Parathyroid adenoma (tissue), 2 donors: ENCODE results near the gene CALR3.

Experiments
- H2AFZ ChIP-seq: fragments of 300-600 bp; sonication (generic); one replicate; pipeline ENCODE4 v1.7.0; 2017; ENCODE audit warnings: antibody characterized with exemption, mild to moderate bottlenecking
- H3K27ac ChIP-seq: fragments of 300-600 bp; sonication (generic); one replicate; pipeline ENCODE4 v1.7.0; 2017
- H3K27me3 ChIP-seq: fragments of 300-600 bp; sonication (generic); one replicate; pipeline ENCODE4 v1.7.0; 2017; ENCODE audit warnings: low read length; ENCODE audit not compliant: control insufficient read depth, insufficient read depth
- H3K36me3 ChIP-seq: fragments of 300-600 bp; sonication (generic); one replicate; pipeline ENCODE4 v1.7.0; 2017; ENCODE audit warnings: low read length; ENCODE audit not compliant: control insufficient read depth, insufficient read depth
- H3K4me1 ChIP-seq: fragments of 300-600 bp; sonication (generic); one replicate; pipeline ENCODE4 v1.7.0; 2017; ENCODE audit warnings: control low read depth
- H3K4me2 ChIP-seq: fragments of 300-600 bp; sonication (generic); one replicate; pipeline ENCODE4 v1.7.0; 2017; ENCODE audit warnings: low read length
- H3K4me3 ChIP-seq: fragments of 300-600 bp; sonication (generic); one replicate; pipeline ENCODE4 v1.7.0; 2017; ENCODE audit warnings: low read depth, low read length
- H3K79me2 ChIP-seq: fragments of 300-600 bp; sonication (generic); one replicate; pipeline ENCODE4 v1.7.0; 2017; ENCODE audit warnings: control low read depth
- H3K9ac ChIP-seq: fragments of 300-600 bp; sonication (generic); one replicate; pipeline ENCODE4 v1.7.0; 2017; ENCODE audit warnings: mild to moderate bottlenecking
- H3K9me3 ChIP-seq: fragments of 300-600 bp; sonication (generic); one replicate; pipeline ENCODE4 v1.7.0; 2017; ENCODE audit warnings: low read length; ENCODE audit not compliant: control insufficient read depth
- TF ChIP-seq, protein P1 (sequence below): fragments of 300-600 bp; sonication (generic); IDR thresholded peaks from one replicate; pipeline ENCODE4 v1.7.0; 2017; ENCODE audit warnings: antibody characterized with exemption, mild to moderate bottlenecking
- donor health status: primary hyperparathyroidism.

CALR3 gene

DNA sequence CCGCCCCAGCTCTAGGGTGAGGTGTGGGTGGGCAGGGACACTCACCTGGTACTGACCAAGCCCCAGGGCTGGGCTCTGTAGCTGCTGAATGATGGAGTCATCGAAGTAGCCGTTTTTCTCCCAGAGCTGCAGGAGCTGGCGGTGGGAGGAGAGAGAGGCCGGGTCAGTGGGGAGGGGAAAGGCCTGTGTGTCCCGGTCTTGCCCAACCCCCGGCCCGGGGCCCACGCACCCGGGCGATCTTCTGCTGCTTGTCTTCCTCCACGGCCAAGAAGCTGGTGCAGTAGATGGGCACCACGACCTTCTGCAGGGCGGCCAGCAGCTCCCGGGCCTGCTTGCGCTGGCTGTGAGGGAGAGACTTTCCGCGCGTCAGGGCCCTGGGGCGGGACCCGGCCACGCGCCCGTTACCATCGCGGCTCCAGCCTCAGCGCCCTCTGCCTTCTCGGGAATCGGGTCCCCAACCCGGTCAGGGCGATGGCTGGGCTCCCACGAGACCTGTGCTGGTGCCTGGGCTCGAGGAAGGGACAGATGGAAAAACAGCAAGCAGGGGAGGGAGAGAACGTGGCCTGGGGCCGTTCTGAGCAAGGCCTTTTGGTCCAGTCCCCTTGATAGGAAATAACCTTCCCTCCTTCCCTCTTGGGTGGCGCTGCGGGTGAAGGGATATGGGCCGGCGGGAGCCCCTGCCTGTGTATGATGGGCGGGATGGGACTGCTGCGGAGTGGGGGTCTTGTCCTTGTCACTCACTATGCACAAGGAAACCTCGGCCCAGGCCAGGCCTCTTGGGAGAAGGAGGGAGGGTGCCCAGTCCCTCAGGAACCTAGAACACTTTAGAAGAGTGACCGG lies 34.8 kb upstream of the CALR3 start:
- H3K4me3 ChIP-seq, result no peak overlapping the region
- H2AFZ ChIP-seq, result no peak overlapping the region
- no peak overlapping the region for H3K27ac ChIP-seq
- H3K9ac ChIP-seq, result no peak overlapping the region
- peaks cover 3% of the 10 kb centered on the region for H3K79me2 ChIP-seq
- H3K4me1 ChIP-seq, result peaks cover 3% of the 10 kb centered on the region
- TF ChIP-seq, protein P1, sequence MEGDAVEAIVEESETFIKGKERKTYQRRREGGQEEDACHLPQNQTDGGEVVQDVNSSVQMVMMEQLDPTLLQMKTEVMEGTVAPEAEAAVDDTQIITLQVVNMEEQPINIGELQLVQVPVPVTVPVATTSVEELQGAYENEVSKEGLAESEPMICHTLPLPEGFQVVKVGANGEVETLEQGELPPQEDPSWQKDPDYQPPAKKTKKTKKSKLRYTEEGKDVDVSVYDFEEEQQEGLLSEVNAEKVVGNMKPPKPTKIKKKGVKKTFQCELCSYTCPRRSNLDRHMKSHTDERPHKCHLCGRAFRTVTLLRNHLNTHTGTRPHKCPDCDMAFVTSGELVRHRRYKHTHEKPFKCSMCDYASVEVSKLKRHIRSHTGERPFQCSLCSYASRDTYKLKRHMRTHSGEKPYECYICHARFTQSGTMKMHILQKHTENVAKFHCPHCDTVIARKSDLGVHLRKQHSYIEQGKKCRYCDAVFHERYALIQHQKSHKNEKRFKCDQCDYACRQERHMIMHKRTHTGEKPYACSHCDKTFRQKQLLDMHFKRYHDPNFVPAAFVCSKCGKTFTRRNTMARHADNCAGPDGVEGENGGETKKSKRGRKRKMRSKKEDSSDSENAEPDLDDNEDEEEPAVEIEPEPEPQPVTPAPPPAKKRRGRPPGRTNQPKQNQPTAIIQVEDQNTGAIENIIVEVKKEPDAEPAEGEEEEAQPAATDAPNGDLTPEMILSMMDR, result no peak
- H3K4me2 ChIP-seq, result no peak overlapping the region
- H3K27me3 ChIP-seq, result no peaks in the 10 kb centered on the region
- no peaks in the 10 kb centered on the region for H3K9me3 ChIP-seq
- H3K36me3 ChIP-seq, result no peaks in the 10 kb centered on the region

DNA sequence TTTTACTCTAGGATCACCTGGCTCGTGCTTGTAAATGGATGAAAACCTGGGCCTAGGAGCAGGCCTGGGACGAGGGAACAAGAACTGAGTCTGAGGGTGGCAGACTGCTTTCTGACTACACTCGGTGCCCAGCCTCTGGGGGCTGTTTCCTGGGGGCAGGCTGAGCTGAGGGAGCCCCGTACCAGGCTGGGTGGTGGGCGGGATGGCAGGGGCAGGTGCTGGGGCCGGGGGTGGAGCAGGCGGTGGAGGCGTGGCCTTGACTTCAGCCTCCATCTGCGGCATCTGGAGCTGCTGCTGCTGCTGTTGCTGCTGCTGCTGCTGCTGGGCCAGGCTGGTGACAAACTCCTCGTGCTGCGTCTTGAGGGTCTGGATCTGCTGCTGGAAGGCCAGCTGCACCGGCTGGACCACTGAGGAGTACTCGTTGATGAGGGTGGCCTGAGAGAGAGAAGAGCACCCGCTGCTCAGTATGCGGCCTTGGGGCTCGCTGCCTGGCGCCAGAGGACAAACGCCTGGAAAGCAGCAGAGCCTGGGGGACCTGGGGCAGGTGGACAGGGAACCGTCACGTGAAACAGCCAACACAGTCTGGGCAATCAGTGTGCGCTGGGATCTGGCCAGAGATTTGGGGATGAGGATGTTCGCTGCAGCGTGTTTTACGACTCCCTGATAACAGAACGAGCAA lies 33.6 kb upstream of the CALR3 start:
- TF ChIP-seq, protein P1, result no peak
- Histone ChIP-seq H3K27me3 (no peaks in the 10 kb centered on the region), H3K36me3 (no peaks in the 10 kb centered on the region), H2AFZ (no peak overlapping the region), H3K9ac (no peak overlapping the region), H3K4me1 (peaks cover 3% of the 10 kb centered on the region), H3K4me2 (no peak overlapping the region), H3K27ac (no peak overlapping the region), H3K9me3 (no peaks in the 10 kb centered on the region), H3K4me3 (no peak overlapping the region), H3K79me2 (no peaks in the 10 kb centered on the region)

DNA sequence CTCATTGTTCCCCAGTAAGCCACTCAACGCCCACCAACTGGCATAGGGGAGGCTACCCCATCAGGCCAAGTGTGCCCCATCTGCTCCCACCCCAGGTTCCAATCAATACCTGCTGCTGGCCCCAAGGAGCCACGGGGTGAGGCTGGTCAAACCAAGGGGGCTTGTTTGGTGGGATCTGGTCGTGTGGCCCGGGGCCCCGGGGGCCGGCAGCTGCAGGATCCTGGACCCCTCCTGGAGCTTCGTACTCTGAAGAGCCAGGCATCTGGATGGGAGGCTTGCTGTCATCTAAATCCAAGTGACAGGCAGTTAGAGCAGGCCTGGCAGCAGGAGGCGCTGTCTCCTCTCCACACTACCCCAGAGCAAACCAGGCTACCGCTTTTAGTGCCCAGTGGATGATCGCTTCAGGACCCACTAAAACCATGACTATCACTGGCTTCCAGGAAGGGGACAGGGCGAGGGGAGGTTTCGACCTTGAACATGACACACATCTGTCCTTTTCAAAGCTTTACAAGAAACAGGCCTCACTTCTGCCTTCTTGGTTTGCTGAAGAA lies 32.1 kb upstream of the CALR3 start:
- H3K27me3 ChIP-seq, result no peaks in the 10 kb centered on the region
- H3K4me2 ChIP-seq, result no peak overlapping the region
- H3K27ac ChIP-seq, result no peak overlapping the region
- H2AFZ ChIP-seq, result no peak overlapping the region
- TF ChIP-seq, protein P1, result no peak
- no peaks in the 10 kb centered on the region for H3K36me3 ChIP-seq
- peaks cover 3% of the 10 kb centered on the region for H3K4me1 ChIP-seq
- H3K9me3 ChIP-seq, result no peaks in the 10 kb centered on the region
- peaks cover 2% of the 10 kb centered on the region for H3K79me2 ChIP-seq
- no peak overlapping the region for H3K9ac ChIP-seq
- no peak overlapping the region for H3K4me3 ChIP-seq

DNA sequence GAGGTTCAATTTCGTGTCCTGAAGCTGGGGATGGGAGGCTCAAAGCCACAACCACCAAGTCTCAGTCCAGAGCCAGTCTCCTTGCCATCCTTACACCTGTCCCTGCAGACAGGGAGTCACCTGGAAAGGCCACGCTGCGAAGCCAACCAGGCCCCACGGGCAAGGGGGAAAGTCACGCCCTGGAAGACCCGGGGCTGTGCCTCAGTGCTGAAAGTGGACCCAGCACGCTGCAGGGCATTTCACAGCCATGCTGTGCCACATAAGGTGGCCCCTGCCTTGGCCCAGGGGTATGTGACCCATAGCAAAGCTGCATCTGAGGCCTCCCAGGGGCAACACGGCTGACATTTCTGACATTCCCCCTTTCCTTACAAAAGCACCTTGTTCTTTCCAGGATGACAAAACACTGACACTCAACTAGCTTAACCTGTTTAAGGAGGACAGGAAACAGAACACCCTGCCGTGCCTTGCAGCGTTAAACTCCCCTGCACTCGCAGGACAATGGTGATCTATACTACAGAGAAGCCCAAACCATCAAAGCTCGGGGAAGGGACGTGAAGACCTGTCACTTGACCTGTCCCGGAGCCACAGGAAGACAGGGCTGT lies 31.5 kb upstream of the CALR3 start:
- Histone ChIP-seq H3K4me3 (no peak overlapping the region), H3K27me3 (no peaks in the 10 kb centered on the region), H3K4me1 (peaks cover 3% of the 10 kb centered on the region), H3K27ac (no peak overlapping the region), H3K79me2 (peaks cover 2% of the 10 kb centered on the region), H3K4me2 (no peak overlapping the region), H3K36me3 (no peaks in the 10 kb centered on the region), H3K9me3 (no peaks in the 10 kb centered on the region), H2AFZ (no peak overlapping the region), H3K9ac (no peak overlapping the region)
- TF ChIP-seq, protein P1, result no peak
